GM12878 (cell line): ENCODE results near the gene S1PR2. TPM values are rescaled to one million over a fixed set of nuclear protein-coding genes. Genes with fewer than 3 reads are reported as not detected.

ENCODE experiments used
- ATAC-seq: fragments of 200-7000 bp; cut with Tn5 transposase; 3 replicates; pipeline ENCODE4 v1.9.1; 2020; ENCODE audit warnings: mild to moderate bottlenecking, moderate library complexity
- BruUV-seq: library from RNA; stranded (reverse); fragments of 400-500 nt; replicated peaks from 2 replicates; lab custom pipeline; 2021; lab: Mats Ljungman, UMichigan
- CTCF ChIA-PET: fragments of 300-600 bp; sonication (Branson Sonifier 250); formaldehyde crosslinking; extraction: SDS; loops from one replicate; lab custom pipeline; 2021; ENCODE audit warnings: inconsistent platforms; lab: Yijun Ruan, JAX
- POLR2A ChIA-PET: fragments of 350-600 bp; formaldehyde crosslinking; extraction: SDS; loops from one replicate; lab custom pipeline; 2021; ENCODE audit warnings: inconsistent platforms; lab: Charles Lee
- RAD21 ChIA-PET: fragments of 300-600 bp; sonication (Branson Sonifier 250); formaldehyde crosslinking; loops from one replicate; lab custom pipeline; 2023; ENCODE audit warnings: antibody characterized with exemption; ENCODE audit not compliant: unreplicated experiment; lab: Charles Lee
- SMC1A ChIA-PET: fragments of 300-600 bp; sonication (Branson Sonifier 250); formaldehyde crosslinking; loops from one replicate; lab custom pipeline; 2023; ENCODE audit not compliant: unreplicated experiment, uncharacterized antibody; lab: Charles Lee
- DNase-seq: peaks from one replicate; pipeline ENCODE4 v3.0.0-alpha.2; 2011; ENCODE audit warnings: low read depth, low spot score
- FAIRE-seq: peaks from 3 replicates; lab custom pipeline; 2011; peaks lifted over from hg19 to GRCh38; lab: Jason Lieb, UNC
- H2AFZ ChIP-seq: 2 replicates; pipeline ENCODE4 v1.6.0; 2011; ENCODE audit warnings: low read depth, low read length, control low read depth; ENCODE audit not compliant: control insufficient read depth
- H3K27ac ChIP-seq: 2 replicates; pipeline ENCODE4 v1.5.1; 2011; ENCODE audit warnings: control low read depth; ENCODE audit not compliant: control insufficient read depth, insufficient read depth
- H3K27me3 ChIP-seq, 2 experiments: replicated peaks in 1 of 2; 2 replicates each; pipeline versions ENCODE4 v1.6.0 to v1.6.1; 2011; ENCODE audit warnings: low read length in 1 of 2; ENCODE audit not compliant: control insufficient read depth in 2 of 2, insufficient read depth in 2 of 2
- H3K36me3 ChIP-seq, 2 experiments: 2 replicates each; pipeline ENCODE4 v1.5.1; 2011; ENCODE audit warnings: low read length in 1 of 2; ENCODE audit not compliant: control insufficient read depth in 2 of 2, insufficient read depth in 2 of 2
- H3K4me1 ChIP-seq: 2 replicates; pipeline ENCODE4 v1.6.1; 2011; ENCODE audit warnings: mild to moderate bottlenecking, low read length, moderate library complexity, mixed read lengths; ENCODE audit not compliant: control insufficient read depth, insufficient read depth
- H3K4me2 ChIP-seq: 2 replicates; pipeline ENCODE4 v1.6.0; 2011; ENCODE audit warnings: control low read depth; ENCODE audit not compliant: control insufficient read depth, insufficient read depth
- H3K4me3 ChIP-seq: fragments of 200-600 bp; sonication (generic); 2 replicates; pipeline ENCODE4 v1.5.1; 2016
- H3K79me2 ChIP-seq: 2 replicates; pipeline ENCODE4 v1.6.0; 2011; ENCODE audit warnings: low read length; ENCODE audit not compliant: control insufficient read depth, insufficient read depth
- H3K9ac ChIP-seq: 2 replicates; pipeline ENCODE4 v1.8.0; 2011; ENCODE audit warnings: low read length, control low read depth, mixed read lengths; ENCODE audit not compliant: control insufficient read depth, insufficient read depth
- H3K9me3 ChIP-seq: replicated peaks from 3 replicates; pipeline ENCODE4 v1.5.1; 2011; ENCODE audit warnings: mild to moderate bottlenecking, low read length; ENCODE audit not compliant: control insufficient read depth, insufficient read depth
- H4K20me1 ChIP-seq: 2 replicates; pipeline ENCODE4 v1.6.0; 2011; ENCODE audit not compliant: control insufficient read depth, insufficient read depth
- BCL11A ChIP-seq: IDR thresholded peaks from 2 replicates; pipeline ENCODE4 v1.6.1; 2011; ENCODE audit warnings: low read depth, low read length
- BMI1 ChIP-seq: fragments of 450-650 bp; IDR thresholded peaks from 2 replicates; pipeline ENCODE4 v1.6.1; 2016; ENCODE audit warnings: mild to moderate bottlenecking, moderate library complexity, borderline replicate concordance
- HDGF ChIP-seq: fragments of 450-650 bp; IDR thresholded peaks from 2 replicates; pipeline ENCODE4 v1.6.1; 2016; ENCODE audit warnings: antibody characterized with exemption
- MTA2 ChIP-seq: fragments of 450-650 bp; IDR thresholded peaks from 2 replicates; pipeline ENCODE4 v1.6.1; 2016; ENCODE audit warnings: low read depth, mild to moderate bottlenecking, moderate library complexity
- NR2C1 ChIP-seq: fragments of 450-650 bp; IDR thresholded peaks from 2 replicates; pipeline ENCODE4 v1.6.1; 2017; ENCODE audit warnings: antibody characterized with exemption, mild to moderate bottlenecking, moderate library complexity
- NR2F1 ChIP-seq: fragments of 450-650 bp; conservative IDR thresholded peaks from 2 replicates; pipeline ENCODE4 v1.6.1; 2017; ENCODE audit warnings: mild to moderate bottlenecking
- POLR2A ChIP-seq: IDR thresholded peaks from 2 replicates; pipeline ENCODE4 v1.6.1; 2011; ENCODE audit warnings: low read depth, mild to moderate bottlenecking, low read length
- USF1 ChIP-seq: IDR thresholded peaks from 2 replicates; pipeline ENCODE4 v1.6.1; 2011; ENCODE audit warnings: borderline replicate concordance, low read depth, mild to moderate bottlenecking, moderate library complexity, mixed read lengths, low read length; ENCODE audit not compliant: insufficient read depth; ENCODE audit errors: extremely low read length
- ZNF217 ChIP-seq: fragments of 450-650 bp; IDR thresholded peaks from 2 replicates; pipeline ENCODE4 v1.6.1; 2017; ENCODE audit warnings: antibody characterized with exemption, mild to moderate bottlenecking
- WGBS: methylation state at CpG from one replicate; pipeline ENCODE4 v1.1.6; 2016; ENCODE audit warnings: low lambda C conversion rate; ENCODE audit not compliant: insufficient replicate concordance, insufficient coverage; ENCODE audit errors: missing lambda C conversion rate; 5-methylcytosine and 5-hydroxymethylcytosine counted together
- in situ Hi-C: fragments of 300-500 bp; cut with MboI; formaldehyde crosslinking; loops from 9 replicates; pipeline ENCODE4 v1.14.3; 2018; ENCODE audit warnings: mixed read lengths
- intact Hi-C: fragments of 100-400 bp; cut with micrococcal nuclease; formaldehyde crosslinking; loops from one replicate; pipeline ENCODE4 v1.14.2; 2022; ENCODE audit not compliant: unreplicated experiment
- polyA plus RNA-seq, 11 experiments: library from polyadenylated mRNA; depleted of rRNA in 4 of 11; unstranded in 6 of 11; stranded (reverse) in 5 of 11; fragments of >200 nt; fragmentation: Nextera tagmentation in 4 of 11; fragmentation: Illumina TruSeq in 1 of 11; extraction: Ambion mirVana in 4 of 11; extraction: Trizol in 1 of 11; gene quantifications; 1 replicate in 1 of 11; 2 replicates in 10 of 11; pipeline versions ENCODE4 v1.2.1 to v1.2.3, GENCODE V29; 2011 to 2016; ENCODE audit warnings: inconsistent platforms in 2 of 11, missing spikeins in 2 of 11, low read depth in 1 of 11
- total RNA-seq, 4 experiments: library from RNA; depleted of rRNA in 3 of 4; stranded (reverse); fragments of >200 nt in 3 of 4; fragmentation: Illumina TruSeq in 1 of 4; extraction: Trizol in 1 of 4; gene quantifications; 2 replicates each; pipeline versions ENCODE4 v1.2.1 to v1.2.3, GENCODE V29; 2013 to 2021
- TF ChIP-seq, protein P1 (sequence below): fragments of 450-650 bp; IDR thresholded peaks from 2 replicates; pipeline ENCODE4 v1.6.1; 2017; ENCODE audit warnings: borderline replicate concordance

The S1PR2 gene
- total and polyA plus RNA-seq, 10 of the 15 experiments (the other 5 are each of a cell fraction or from before 2014, with no cell fraction given): 4.9 to 26.8 (median 11.6) TPM

DNA sequence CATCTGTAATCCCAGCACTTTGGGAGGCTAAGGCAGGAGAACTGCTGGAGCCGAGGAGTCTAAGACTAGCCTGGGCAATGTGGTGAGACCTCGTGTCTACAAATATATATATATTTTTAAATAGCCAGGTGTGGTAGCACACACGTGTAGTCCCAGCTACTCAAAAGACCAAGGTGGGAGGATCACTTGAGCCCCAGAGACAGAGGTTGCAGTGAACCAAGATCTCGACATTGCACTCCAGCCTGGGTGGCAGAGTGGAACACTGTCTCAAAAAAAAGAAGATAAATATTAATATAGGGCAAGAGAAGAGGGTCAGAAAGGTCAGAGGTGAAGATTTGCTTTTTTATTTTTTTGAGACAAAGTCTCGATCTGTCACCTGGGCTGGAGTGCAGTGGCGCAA lies 15.4 kb upstream of the S1PR2 start:
- H3K4me3 ChIP-seq: no peak overlapping the region
- H3K4me1 ChIP-seq: peaks cover 55% of the 10 kb centered on the region
- H3K79me2 ChIP-seq: no peaks in the 10 kb centered on the region
- no peak for FAIRE-seq
- no peak overlapping the region for H3K27ac ChIP-seq
- H2AFZ ChIP-seq: no peak overlapping the region
- RAD21 ChIA-PET: interaction anchor here (0.8 to 8.4 kb wide), 7 partner anchors 10 to 318 kb away, joined by 3 to 98 read pairs (median 4); partner anchors contain the start of genes DNMT1, ICAM1 and S1PR2
- SMC1A ChIA-PET: interaction anchor here (0.7 to 4.3 kb wide), 13 partner anchors 11 to 142 kb away, joined by 3 to 22 read pairs (median 4); no protein-coding TSS in a partner anchor
- no peaks in the 10 kb centered on the region for H3K27me3 ChIP-seq
- no TSS peak for BruUV-seq
- TF ChIP-seq POLR2A (no peak), NR2C1 (peak; percentile 36; the same call in 1 of the 2 replicates), NR2F1 (peak; percentile 70)
- TF ChIP-seq, all 136 proteins: peak for 2
- ATAC-seq: no peak
- H3K9me3 ChIP-seq: no peaks in the 10 kb centered on the region; the same call in 2 of the 3 replicates
- DNase-seq: no peak
- CTCF ChIA-PET: interaction anchor here (1.1 to 8.3 kb wide), 7 partner anchors 10 to 146 kb away, joined by 3 to 148 read pairs (median 6); partner anchors contain the start of gene S1PR2
- intact Hi-C loops (no loop called here), in situ Hi-C loops (loop anchor here (25.0 kb wide), 1 partner anchor 1109 kb away; the partner anchor contains the start of genes OR7G3 and ZNF317)
- H3K4me2 ChIP-seq: no peak overlapping the region
- H4K20me1 ChIP-seq: no peaks in the 10 kb centered on the region
- WGBS: 45% methylated on average over 6 of the region's 6 CpGs
- H3K36me3 ChIP-seq: no peaks in the 10 kb centered on the region
- POLR2A ChIA-PET: interaction anchor here (0.5 to 4.0 kb wide), 7 partner anchors 9 to 142 kb away, joined by 3 to 35 read pairs (median 4); partner anchors contain the start of genes ANGPTL6 and PPAN
- no peak overlapping the region for H3K9ac ChIP-seq

DNA sequence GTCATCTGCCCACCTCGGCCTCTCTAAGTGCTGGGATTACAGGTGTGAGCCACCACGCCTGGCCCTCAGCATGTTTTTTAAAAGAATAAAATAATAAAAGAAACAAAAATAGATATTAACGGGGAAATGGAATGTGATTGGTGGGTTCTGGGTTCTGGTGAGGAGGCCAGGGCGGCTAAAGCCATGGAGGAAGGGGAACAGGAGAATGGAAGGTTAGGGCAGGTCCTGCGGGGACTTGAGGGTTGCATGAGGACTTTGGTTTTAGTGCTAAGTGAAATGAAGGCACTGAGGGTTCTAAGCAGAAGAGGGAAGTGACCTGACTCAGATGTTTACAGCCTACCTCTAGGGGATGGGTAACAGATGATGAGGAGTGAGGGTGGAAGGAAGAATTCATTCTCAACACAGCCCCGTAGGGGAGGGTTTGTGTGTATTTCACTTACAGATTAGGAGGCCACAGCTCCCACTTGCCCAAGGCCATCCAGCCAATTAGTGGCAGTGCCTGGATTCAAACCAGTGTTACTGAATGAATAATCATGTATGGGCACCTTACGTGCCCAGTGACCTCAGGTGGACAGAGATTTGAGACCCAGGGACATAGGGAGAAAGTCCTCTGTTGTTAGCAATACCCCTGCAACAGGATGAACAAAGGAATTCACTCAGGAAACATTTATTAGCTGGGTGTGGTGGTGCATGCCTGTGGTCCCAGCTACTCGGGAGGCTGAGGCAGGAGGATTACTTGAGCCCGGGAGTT lies 14.2 kb upstream of the S1PR2 start:
- Histone ChIP-seq H3K27ac (peak overlapping the region; percentile 55), H3K9me3 (no peaks in the 10 kb centered on the region; the same call in 2 of the 3 replicates), H3K4me1 (peaks cover 54% of the 10 kb centered on the region), H4K20me1 (no peaks in the 10 kb centered on the region), H3K27me3 (no peaks in the 10 kb centered on the region), H3K79me2 (no peaks in the 10 kb centered on the region), H3K9ac (no peak overlapping the region; the same call in 1 of the 2 replicates), H3K4me3 (no peak overlapping the region), H3K36me3 (no peaks in the 10 kb centered on the region), H2AFZ (peak overlapping the region; percentile 16; the same call in 1 of the 2 replicates), H3K4me2 (peak overlapping the region; percentile 9; the same call in 1 of the 2 replicates)
- ChIA-PET RAD21 (interaction anchor here (0.8 to 8.4 kb wide), 8 partner anchors 9 to 317 kb away, joined by 3 to 98 read pairs (median 4); partner anchors contain the start of genes DNMT1, ICAM1, PPAN and S1PR2), CTCF (interaction anchor here (1.0 to 8.3 kb wide), 9 partner anchors 9 to 146 kb away, joined by 4 to 148 read pairs (median 6); partner anchors contain the start of genes P2RY11 and S1PR2), POLR2A (interaction anchor here (0.7 to 4.0 kb wide), 10 partner anchors 8 to 141 kb away, joined by 3 to 35 read pairs (median 4); partner anchors contain the start of genes ANGPTL6 and PPAN), SMC1A (interaction anchor here (0.6 to 4.3 kb wide), 16 partner anchors 10 to 141 kb away, joined by 3 to 22 read pairs (median 4); no protein-coding TSS in a partner anchor)
- 31% methylated on average over 9 of the region's 9 CpGs for WGBS
- intact Hi-C loops: no loop called here
- ATAC-seq (peak; percentile 74), FAIRE-seq (no peak), DNase-seq (no peak)
- no TSS peak for BruUV-seq
- in situ Hi-C loops: loop anchor here (25.0 kb wide), 1 partner anchor 1108 kb away; the partner anchor contains the start of genes OR7G3 and ZNF317
- no peak for TF ChIP-seq BMI1
- no peak for TF ChIP-seq ZNF217
- 0 out of 2 replicates have a peak, but pooled peaks have one; percentile 31 for TF ChIP-seq HDGF
- TF ChIP-seq, protein P1, sequence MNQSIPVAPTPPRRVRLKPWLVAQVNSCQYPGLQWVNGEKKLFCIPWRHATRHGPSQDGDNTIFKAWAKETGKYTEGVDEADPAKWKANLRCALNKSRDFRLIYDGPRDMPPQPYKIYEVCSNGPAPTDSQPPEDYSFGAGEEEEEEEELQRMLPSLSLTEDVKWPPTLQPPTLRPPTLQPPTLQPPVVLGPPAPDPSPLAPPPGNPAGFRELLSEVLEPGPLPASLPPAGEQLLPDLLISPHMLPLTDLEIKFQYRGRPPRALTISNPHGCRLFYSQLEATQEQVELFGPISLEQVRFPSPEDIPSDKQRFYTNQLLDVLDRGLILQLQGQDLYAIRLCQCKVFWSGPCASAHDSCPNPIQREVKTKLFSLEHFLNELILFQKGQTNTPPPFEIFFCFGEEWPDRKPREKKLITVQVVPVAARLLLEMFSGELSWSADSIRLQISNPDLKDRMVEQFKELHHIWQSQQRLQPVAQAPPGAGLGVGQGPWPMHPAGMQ: no peak
- TF ChIP-seq MTA2: 0 out of 2 replicates have a peak, but pooled peaks have one; percentile 14
- no peak for TF ChIP-seq USF1
- no peak for TF ChIP-seq BCL11A
